ENCODE measurements around the gene RASSF8.

- TF ChIP-seq CTCF (conservative IDR thresholded peaks at IDR 0.05; ENCODE audit: low read length) (no peak), EZH2phosphoT487 (IDR thresholded peaks at IDR 0.05; ENCODE audit: borderline replicate concordance) (no peak)
Observed at GRCh38 chr12:25986180-25986579, 27.7 kb downstream of the RASSF8 start.

Data from Loucy (cell line).